Measurements from ENCODE around the gene SPATA32.

Gene SPATA32

GRCh38 chr17:45229681-45230409, 32.0 kb downstream of the SPATA32 start:
- DNase-seq (ENCODE audit: low read depth in 2 of 2): peak in 1 of 2 donors; percentile 69

DNA sequence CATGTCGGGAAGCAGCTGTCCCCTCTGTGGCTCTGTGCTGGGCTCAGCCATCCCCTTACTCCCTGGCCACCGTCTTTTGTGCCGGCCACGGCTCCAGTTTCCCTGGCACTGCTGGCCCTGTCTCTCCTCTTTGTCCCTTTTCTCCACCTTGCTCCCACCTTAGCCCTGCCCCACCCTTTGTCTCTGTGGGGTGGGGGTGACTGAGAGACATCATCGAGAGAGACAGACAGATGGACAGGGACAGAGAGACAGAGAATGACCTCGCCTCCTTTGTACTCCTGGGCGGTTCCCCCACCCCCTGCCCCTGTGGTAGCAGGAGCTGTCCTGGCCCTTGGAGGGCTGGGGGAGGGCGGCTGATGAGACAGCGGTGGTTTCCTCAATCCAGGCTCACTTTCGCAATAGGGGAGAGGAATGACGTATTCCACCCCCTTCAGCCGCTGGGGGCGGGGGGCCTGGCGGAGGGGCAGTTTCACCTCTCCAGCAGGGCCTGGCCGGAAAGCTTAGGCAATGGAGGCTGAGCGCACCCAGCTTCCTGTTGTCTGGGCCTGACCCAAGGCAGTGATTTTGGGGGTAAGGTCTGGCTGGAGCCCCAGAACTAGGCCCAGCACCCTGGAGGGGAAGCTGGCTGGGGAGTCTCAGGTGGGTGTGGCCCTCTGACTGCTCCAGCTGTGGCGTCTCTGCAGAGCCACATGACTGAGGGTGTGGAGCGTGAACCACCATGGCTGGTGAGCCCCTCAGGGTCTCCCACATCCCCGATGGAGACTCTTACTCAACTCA, 32.9 kb downstream of the SPATA32 start:
- peak; percentile 91 to 92 for DNase-seq (ENCODE audit: low read depth in 2 of 2)

DNA sequence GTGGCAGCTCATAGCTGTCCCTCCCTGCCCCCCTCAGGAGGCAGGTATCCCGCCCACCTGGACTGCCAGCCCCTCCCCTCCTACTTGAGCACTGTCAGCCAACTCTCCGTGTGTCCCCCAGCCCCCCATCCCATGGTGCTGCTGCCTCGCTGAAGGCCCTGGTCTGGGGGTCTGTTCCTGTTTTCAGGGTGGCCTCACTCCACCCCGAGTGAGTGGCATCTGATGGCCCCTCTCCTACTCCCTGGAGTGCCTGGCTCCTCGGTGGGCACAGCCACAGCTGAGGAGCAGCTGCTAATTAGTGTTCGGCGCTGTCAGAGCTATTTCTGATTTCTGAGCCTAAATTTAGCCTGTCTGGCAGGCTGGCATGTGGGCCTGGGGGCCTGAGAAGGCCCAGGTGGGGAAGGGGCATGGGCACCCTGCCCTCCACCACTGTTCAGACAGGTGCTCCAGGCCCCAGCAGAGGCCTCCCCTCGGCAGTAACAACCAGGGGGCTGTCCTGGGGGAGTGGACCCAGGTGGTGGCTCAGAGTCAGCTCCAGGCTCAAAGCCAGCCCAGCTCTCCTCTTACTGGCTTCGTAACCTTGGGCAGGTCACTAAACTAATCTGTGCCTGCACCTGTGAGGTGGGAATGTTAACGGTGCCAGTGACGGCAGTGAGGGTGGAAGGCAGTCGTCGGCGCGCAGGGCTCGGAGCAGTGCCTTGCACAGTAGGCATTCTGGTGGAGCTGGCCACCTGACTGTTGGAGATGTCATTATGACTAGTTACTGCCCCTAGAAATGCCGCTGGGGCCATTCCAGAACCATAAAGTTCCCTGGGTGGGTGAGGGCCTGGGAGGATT, 33.8 kb downstream of the SPATA32 start:
- no peak for DNase-seq (ENCODE audit: low read depth in 2 of 2)

DNA sequence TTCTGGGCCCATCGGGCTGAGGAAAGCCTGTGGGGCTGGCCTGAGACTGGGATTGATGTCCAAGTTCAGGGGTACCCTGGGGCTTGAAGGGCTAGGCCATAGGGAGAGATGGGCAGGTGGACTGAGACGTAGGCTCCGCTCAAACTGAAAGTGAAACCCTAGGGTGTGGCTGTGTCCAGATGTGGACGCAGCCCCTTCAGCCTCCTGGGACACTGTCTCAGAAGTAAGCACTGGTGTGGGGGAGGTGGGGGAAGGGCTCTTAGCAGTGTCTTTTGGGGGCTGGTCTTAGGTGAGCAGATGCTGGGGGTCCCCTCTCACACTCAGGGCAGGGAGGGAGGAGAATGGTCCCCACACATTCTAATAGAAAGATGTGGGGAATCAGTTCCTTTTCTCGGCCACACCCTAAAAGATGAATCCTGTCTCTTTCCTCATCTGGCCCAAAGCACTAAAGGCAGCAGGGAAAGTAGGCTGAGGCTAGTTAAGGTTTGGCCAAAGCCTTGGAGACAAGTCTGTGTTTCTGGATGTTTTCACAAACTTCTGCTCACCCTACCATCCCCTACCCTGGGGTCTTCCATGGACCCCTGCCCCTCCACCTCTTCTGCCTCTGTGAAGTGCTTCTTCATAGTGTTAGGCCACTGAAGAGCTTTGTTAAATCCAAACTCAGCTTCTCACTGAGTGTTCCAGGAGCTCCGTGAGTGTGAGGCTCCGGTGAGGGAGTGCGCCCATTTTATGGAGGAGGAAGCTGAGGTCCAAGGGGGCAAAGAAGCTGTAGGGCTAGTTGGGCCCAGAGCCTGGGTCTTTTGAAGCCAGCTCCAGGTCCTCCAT, 34.6 kb downstream of the SPATA32 start:
- DNase-seq (ENCODE audit: low read depth in 2 of 2): no peak

DNA sequence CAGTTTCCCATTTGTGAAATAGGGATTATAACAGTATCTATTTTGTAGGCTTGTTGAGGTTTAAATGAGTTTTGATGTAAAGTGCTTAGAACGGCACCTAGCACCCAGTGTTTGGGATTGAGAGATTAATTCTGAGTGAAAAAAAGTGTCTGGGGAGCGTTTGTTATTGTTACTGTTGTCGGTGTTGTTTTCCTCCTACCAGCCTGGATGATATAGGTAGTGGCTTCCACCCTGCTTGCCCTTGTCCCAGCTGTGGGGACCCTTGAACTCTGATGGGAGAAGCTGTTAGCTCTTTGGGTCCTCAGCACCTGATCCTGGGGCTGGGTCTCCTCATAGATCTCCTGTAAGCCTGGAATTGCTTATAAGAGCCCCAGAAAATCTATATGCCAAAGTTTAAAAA, 35.3 kb downstream of the SPATA32 start:
- DNase-seq (ENCODE audit: low read depth in 2 of 2): no peak

DNA sequence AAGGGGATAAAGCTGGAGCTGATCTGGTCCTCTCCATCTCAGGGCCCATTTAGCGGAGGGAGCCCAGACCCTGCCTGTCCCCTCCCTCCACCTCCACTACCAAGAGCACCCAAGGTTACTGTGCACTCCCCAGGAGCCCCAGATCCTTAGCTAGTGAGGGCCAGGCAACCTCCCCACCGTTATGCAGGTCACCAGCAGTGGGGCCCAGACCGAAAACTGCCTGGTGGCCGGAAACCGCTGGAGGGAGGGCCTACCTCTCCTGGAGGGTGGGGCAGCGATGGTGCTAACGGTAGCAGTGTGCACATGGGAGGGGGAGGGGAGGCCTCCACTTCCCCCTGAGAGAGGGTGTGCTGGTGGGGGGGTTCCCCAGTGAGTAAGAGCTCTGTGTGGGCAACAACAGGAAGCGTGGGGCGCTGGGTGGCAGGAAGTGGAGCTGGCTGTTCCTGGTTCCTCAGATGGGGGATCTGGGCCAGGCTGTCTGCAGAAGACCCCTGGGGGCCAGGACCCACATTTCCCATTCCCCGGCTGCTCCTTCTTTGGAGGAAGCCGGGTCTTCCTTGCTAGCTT, 35.8 kb downstream of the SPATA32 start:
- DNase-seq (ENCODE audit: low read depth in 2 of 2): peak; percentile 97 to 98

DNA sequence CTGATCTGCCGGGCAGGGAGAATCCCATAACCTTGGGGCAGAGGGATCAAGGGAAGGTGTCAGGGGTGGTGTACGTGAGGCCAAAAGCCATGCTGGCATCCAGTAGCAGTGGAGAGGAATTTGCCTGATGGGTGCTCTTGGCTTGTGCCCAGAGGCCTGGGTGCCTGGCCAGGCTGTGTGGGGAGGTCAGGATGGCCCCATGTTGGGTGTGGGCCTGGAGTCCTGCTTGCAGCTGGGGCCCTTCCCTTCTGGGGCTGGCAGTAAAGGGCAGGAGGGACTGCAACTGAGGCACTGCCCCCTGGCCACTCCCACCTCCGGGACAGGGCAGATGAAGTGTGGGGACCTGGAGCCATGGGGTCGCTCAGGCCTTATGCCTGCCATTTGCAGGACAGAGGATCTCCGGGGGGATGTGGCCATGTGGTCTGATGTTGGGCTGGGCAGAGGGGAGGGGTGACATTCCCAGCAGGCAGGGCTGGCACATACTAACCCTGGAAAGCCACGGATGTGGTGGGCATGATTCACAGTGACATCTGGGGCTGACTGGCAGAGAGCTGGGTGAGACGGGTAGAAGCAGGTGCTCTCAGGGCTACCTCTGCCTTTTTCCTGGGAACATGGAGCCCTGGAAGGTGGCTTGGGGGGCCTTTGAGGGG, 36.7 kb downstream of the SPATA32 start:
- no peak for DNase-seq (ENCODE audit: low read depth in 2 of 2)

DNA sequence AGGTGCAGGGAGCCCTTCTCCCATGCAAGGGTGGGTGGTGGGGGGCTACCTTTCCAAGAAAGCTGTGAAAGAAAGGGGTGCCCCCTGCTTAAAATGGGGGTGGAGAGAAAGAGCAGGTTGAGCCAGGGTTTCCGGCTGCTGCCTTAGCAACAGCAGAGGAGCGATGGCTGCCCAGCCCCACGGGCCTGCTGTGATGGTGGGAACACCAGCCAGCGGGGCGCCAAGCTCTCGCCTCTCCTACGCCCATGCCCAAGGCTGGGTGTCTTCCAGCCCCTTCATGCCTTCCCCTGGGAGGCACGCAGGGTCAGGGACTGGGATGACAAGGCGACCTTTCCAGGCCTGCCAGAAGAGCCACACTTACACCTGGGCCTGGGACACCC, 37.2 kb downstream of the SPATA32 start:
- DNase-seq (ENCODE audit: low read depth in 2 of 2): no peak

- peak in 1 of 2 donors; percentile 60 for DNase-seq (ENCODE audit: low read depth in 2 of 2)
Observed at GRCh38 chr17:45223539-45224528, 38.1 kb downstream of the SPATA32 start.

- DNase-seq (ENCODE audit: low read depth in 2 of 2): no peak
Observed at GRCh38 chr17:45222996-45223538, 38.8 kb downstream of the SPATA32 start.

GRCh38 chr17:45222289-45222995, 39.5 kb downstream of the SPATA32 start:
- peak in 1 of 2 donors; percentile 58 for DNase-seq (ENCODE audit: low read depth in 2 of 2)

DNA sequence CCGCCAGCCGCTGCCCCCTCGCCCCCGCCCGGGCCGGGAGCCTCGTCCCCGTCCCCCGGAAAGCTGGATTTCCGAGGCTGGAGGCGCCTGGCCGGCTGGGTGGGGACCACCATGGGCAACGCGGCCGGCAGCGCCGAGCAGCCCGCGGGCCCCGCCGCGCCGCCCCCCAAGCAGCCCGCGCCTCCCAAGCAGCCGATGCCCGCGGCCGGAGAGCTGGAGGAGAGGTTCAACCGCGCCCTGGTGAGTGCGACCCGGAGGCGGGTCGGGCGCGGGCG, 39.9 kb downstream of the SPATA32 start:
- DNase-seq (ENCODE audit: low read depth in 2 of 2): no peak

DNA sequence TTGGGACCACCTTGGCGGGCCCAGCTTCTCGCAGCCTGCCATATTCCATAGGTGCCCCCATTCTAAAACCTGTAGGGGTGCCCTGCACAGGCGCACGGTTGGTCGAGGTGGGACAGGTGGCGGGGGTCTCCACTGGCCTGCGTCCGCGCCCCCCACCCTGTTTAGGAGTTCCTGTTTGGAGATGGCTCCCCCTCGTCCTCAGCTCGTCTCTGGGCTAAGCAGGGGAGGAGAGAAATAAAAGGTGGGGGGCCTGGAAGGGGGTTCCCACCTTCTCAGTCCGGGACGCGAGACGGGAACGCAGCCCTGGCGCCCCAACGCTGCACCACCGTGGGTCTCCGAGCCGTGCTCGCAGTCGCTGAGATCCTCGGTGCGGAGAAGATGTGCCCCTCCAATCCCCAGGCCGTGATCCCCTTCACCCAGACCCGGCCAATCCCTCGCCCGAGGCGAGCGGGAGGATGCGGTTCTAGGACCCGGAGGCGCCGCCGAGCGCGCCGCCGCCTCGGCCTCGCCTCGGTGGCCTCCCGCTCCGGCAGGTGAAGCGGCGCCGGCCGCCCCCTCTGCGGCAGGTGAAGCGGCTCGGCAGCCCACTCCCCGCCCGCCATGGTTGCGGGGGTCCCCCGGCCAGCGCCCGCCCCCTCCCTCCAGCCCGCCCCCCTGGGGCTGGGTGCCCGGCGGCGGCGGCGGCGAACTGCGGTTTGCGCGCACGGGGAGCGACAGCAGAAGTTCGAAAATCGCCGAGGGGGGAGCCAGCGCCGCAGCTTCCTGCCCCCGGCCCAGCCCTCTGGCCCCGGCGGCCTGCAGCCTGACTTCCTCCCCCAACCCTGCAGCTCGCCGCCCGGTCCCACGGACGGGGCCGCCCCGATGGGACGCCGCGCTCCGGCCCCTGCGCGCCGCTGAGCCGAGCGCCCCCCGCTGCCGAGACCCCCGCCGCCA, 40.5 kb downstream of the SPATA32 start, which contains the start of gene FMNL1:
Gene FMNL1, plus strand, starts transcription at position 805 of the 933 bp plus-strand sequence. CDS start 240 bp downstream, outside the sequence.
- peak in 1 of 2 donors; percentile 62 for DNase-seq (ENCODE audit: low read depth in 2 of 2)

- no peak for DNase-seq (ENCODE audit: low read depth in 2 of 2)
Observed at GRCh38 chr17:45220079-45220478, 41.8 kb downstream of the SPATA32 start.

DNA sequence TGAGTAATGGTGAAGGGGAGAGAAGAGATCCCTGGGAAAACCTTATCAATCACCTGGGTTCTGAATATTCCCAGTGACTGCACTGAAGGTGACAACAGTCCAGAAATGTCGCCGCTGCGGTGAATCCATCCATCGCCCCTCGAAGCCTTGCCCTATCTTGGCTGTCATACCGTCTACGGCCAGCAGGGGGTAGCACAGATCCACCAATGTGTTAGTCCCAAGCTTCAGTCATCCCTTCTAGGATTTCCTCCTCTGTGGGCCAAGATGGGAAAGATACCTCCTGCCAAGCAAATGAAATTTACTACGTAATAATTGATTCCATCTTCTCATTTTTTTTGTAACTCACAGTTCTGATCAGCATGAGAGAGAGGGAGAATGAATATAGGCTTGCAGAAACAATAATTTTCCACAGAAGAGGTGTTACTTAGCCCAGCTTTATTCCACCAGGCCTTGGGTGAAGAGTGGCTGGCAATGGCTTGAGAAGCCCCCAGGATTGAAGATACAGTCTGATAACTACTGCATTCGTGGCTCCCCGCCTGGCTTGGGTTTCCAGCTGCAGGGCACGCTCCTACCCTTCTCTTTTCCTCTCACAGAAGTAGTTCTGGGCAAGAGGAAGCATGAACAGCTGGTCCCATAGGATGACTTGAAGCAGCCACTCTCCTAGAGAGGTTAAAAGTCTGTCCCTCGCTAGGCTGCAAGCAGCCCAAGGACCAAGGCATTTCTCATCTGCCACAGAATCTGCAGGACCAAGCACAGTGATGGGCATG, 42.8 kb downstream of the SPATA32 start:
- peak; percentile 73 to 88 for DNase-seq (ENCODE audit: low read depth in 2 of 2)

Data from stimulated activated CD8-positive, alpha-beta memory T cell treated with anti-CD3 and anti-CD28 coated beads, Interleukin-2, amount 100 ng/mL, for 48 hours (primary cell).